HepG2 (cell line): ENCODE data around the gene MTA1. TPM values are rescaled to one million over a fixed set of nuclear protein-coding genes. Genes with fewer than 3 reads are reported as not detected.

ENCODE experiments used
- AKAP8 ChIP-seq: sonication (generic); formaldehyde crosslinking; IDR thresholded peaks from 2 replicates; pipeline ENCODE4 v1.5.1; 2020; ENCODE audit warnings: mild to moderate bottlenecking, missing genetic modification reagents
- GABPA ChIP-seq, 2 experiments: IDR thresholded peaks; 2 replicates each; pipeline ENCODE4 v1.6.1; 2011 to 2016; ENCODE audit warnings: low read depth in 2 of 2, low read length in 1 of 2, missing biosample characterization in 1 of 2, missing genetic modification characterization in 1 of 2
- MAZ ChIP-seq, 2 experiments: sonication (generic) in 1 of 2; formaldehyde crosslinking in 1 of 2; IDR thresholded peaks; 2 replicates each; pipeline versions ENCODE4 v1.5.0 to v1.6.1; 2012 to 2020; ENCODE audit warnings: low read depth in 2 of 2, mild to moderate bottlenecking in 2 of 2, borderline replicate concordance in 1 of 2, improper control_type of control experiment in 1 of 2, low read length in 1 of 2, missing genetic modification reagents in 1 of 2, moderate library complexity in 1 of 2
- RBFOX2 ChIP-seq: fragments of 200-400 bp; formaldehyde crosslinking; IDR thresholded peaks from 2 replicates; pipeline ENCODE4 v1.6.1; 2017; ENCODE audit warnings: low read depth, mild to moderate bottlenecking, low read length
- SP5 ChIP-seq: IDR thresholded peaks from 2 replicates; pipeline ENCODE4 v1.6.1; 2016; ENCODE audit warnings: low read depth, borderline replicate concordance
- SYNCRIP ChIP-seq: fragments of 200-400 bp; formaldehyde crosslinking; IDR thresholded peaks from 2 replicates; pipeline ENCODE4 v1.6.1; 2018; ENCODE audit warnings: mild to moderate bottlenecking, low read depth, low read length; ENCODE audit not compliant: insufficient read depth
- TAF1 ChIP-seq: sonication (generic); formaldehyde crosslinking; IDR thresholded peaks from 2 replicates; pipeline ENCODE4 v1.4.0; 2020; ENCODE audit warnings: missing genetic modification reagents
- ZFY ChIP-seq: sonication (generic); formaldehyde crosslinking; IDR thresholded peaks from 2 replicates; pipeline ENCODE4 v1.4.0; 2020; ENCODE audit warnings: missing genetic modification reagents
- ZNF256 ChIP-seq: sonication (generic); formaldehyde crosslinking; conservative IDR thresholded peaks from 2 replicates; pipeline ENCODE4 v1.4.0; 2020; ENCODE audit warnings: missing genetic modification reagents
- ZNF432 ChIP-seq: sonication (generic); formaldehyde crosslinking; IDR thresholded peaks from 2 replicates; pipeline ENCODE4 v1.5.0; 2020; ENCODE audit warnings: missing genetic modification reagents, mild to moderate bottlenecking, borderline replicate concordance
- ZNF550 ChIP-seq: sonication (generic); formaldehyde crosslinking; IDR thresholded peaks from 2 replicates; pipeline ENCODE4 v1.4.0; 2020; ENCODE audit warnings: mild to moderate bottlenecking, missing genetic modification reagents, borderline replicate concordance
- ZNF687 ChIP-seq: sonication (generic); formaldehyde crosslinking; IDR thresholded peaks from 2 replicates; pipeline ENCODE4 v1.5.1; 2020; ENCODE audit warnings: mild to moderate bottlenecking, missing genetic modification reagents, moderate library complexity
- polyA plus RNA-seq, 8 experiments: library from polyadenylated mRNA; depleted of rRNA in 3 of 8; stranded (reverse) in 7 of 8; unstranded in 1 of 8; fragments of >200 nt; fragmentation: Illumina TruSeq in 4 of 8; extraction: Trizol in 4 of 8; gene quantifications; 2 replicates each; pipeline versions ENCODE4 v1.2.1 to v1.2.3, GENCODE V29; 2011 to 2016; ENCODE audit warnings: low read depth in 4 of 8, missing spikeins in 1 of 8, mixed read lengths in 1 of 8; ENCODE audit not compliant: insufficient read depth in 1 of 8
- total RNA-seq, 5 experiments: library from RNA; depleted of rRNA; stranded (reverse); fragments of >200 nt; fragmentation: Illumina TruSeq; extraction: Trizol; gene quantifications; 2 replicates each; pipeline ENCODE4 v1.2.3, GENCODE V29; 2016; ENCODE audit warnings: low read depth in 1 of 5
- TF ChIP-seq, protein P1 (sequence below): sonication (generic); formaldehyde crosslinking; IDR thresholded peaks from 2 replicates; pipeline ENCODE4 v1.4.0; 2020; ENCODE audit warnings: missing genetic modification reagents

The MTA1 gene
- total and polyA plus RNA-seq, 2 of the 13 experiments (the other 11 are each of a cell fraction or from before 2014, with no cell fraction given) = 35.2 to 85.8 TPM

GRCh38 chr14:105420974-105421674 lies 1.5 kb downstream of the MTA1 start (continued):
- TF ChIP-seq, protein P1, sequence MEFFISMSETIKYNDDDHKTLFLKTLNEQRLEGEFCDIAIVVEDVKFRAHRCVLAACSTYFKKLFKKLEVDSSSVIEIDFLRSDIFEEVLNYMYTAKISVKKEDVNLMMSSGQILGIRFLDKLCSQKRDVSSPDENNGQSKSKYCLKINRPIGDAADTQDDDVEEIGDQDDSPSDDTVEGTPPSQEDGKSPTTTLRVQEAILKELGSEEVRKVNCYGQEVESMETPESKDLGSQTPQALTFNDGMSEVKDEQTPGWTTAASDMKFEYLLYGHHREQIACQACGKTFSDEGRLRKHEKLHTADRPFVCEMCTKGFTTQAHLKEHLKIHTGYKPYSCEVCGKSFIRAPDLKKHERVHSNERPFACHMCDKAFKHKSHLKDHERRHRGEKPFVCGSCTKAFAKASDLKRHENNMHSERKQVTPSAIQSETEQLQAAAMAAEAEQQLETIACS = no peak
- no peak for TF ChIP-seq SYNCRIP
- 0 out of 2 replicates have a peak, but pooled peaks have one; percentile 2 for TF ChIP-seq ZFY
- no peak for TF ChIP-seq ZNF256
- TF ChIP-seq ZNF550 = 0 out of 2 replicates have a peak, but pooled peaks have one; percentile 77
- TF ChIP-seq RBFOX2 = peak; percentile 55
- 0 out of 2 replicates have a peak, but pooled peaks have one; percentile 77 for TF ChIP-seq AKAP8
- no peak for TF ChIP-seq SP5 (CRISPR knock-in tag)
- TF ChIP-seq MAZ (IDR thresholded peaks at IDR 0.05; ENCODE audit: borderline replicate concordance, low read depth, low read length) = no peak
- 0 out of 2 replicates have a peak, but pooled peaks have one; percentile 30 for TF ChIP-seq MAZ (CRISPR knock-in tag; IDR thresholded peaks at IDR 0.05; ENCODE audit: low read depth)
- TF ChIP-seq ZNF687 = peak; percentile 53
- peak; percentile 19; the same call in 1 of the 2 replicates for TF ChIP-seq TAF1
- no peak for TF ChIP-seq ZNF432 (CRISPR knock-in tag)
- TF ChIP-seq GABPA (IDR thresholded peaks at IDR 0.05; ENCODE audit: low read depth, low read length) = no peak
- no peak for TF ChIP-seq GABPA (CRISPR knock-in tag; IDR thresholded peaks at IDR 0.05; ENCODE audit: low read depth)
